MM.1S (cell line): Measurements from ENCODE around the gene BGN.

Experiments
- DNase-seq: peaks from one replicate; pipeline ENCODE4 v3.0.0-alpha.2; 2015
- H2AFZ ChIP-seq: fragments of 300-600 bp; sonication (generic); 2 replicates; pipeline ENCODE4 v1.6.0; 2016; ENCODE audit warnings: antibody characterized with exemption, low read length
- H3F3A ChIP-seq: fragments of 300-600 bp; sonication (generic); 2 replicates; pipeline ENCODE4 v1.6.1; 2016; ENCODE audit warnings: mild to moderate bottlenecking, antibody characterized with exemption, low read length, moderate library complexity, mixed read lengths; ENCODE audit not compliant: insufficient read depth
- H3K27ac ChIP-seq: fragments of 300-600 bp; sonication (generic); 2 replicates; pipeline ENCODE4 v1.5.1; 2016; ENCODE audit warnings: mild to moderate bottlenecking, low read length
- H3K27me3 ChIP-seq: fragments of 300-600 bp; sonication (generic); replicated peaks from 2 replicates; pipeline ENCODE4 v1.6.0; 2016; ENCODE audit warnings: low read length; ENCODE audit not compliant: insufficient read depth
- H3K36me3 ChIP-seq: fragments of 300-600 bp; sonication (generic); replicated peaks from 2 replicates; pipeline ENCODE4 v1.6.1; 2016; ENCODE audit warnings: mild to moderate bottlenecking, low read length, mixed read lengths; ENCODE audit not compliant: insufficient read depth
- H3K4me1 ChIP-seq: fragments of 300-600 bp; sonication (generic); 2 replicates; pipeline ENCODE4 v1.6.1; 2016; ENCODE audit warnings: low read length, mixed read lengths
- H3K4me2 ChIP-seq: fragments of 300-600 bp; sonication (generic); 2 replicates; pipeline ENCODE4 v1.6.0; 2016; ENCODE audit warnings: low read depth, low read length
- H3K4me3 ChIP-seq: fragments of 300-600 bp; sonication (generic); 2 replicates; pipeline ENCODE4 v1.5.1; 2016; ENCODE audit warnings: low read length, mixed read lengths
- H3K79me2 ChIP-seq: fragments of 300-600 bp; sonication (generic); 2 replicates; pipeline ENCODE4 v1.6.1; 2016; ENCODE audit warnings: mixed run types, low read length, mixed read lengths
- H3K9ac ChIP-seq: fragments of 300-600 bp; sonication (generic); 2 replicates; pipeline ENCODE4 v1.6.1; 2016; ENCODE audit warnings: low read length, mixed read lengths
- H3K9me2 ChIP-seq: fragments of 300-600 bp; sonication (generic); replicated peaks from 2 replicates; pipeline ENCODE4 v1.6.1; 2016; ENCODE audit warnings: mild to moderate bottlenecking, low read length, mixed read lengths; ENCODE audit not compliant: insufficient read depth
- H3K9me3 ChIP-seq: fragments of 300-600 bp; sonication (generic); replicated peaks from 2 replicates; pipeline ENCODE4 v1.6.1; 2016; ENCODE audit warnings: mild to moderate bottlenecking, low read length, mixed read lengths; ENCODE audit not compliant: insufficient read depth
- H4K20me1 ChIP-seq: fragments of 300-600 bp; sonication (generic); 2 replicates; pipeline ENCODE4 v1.6.1; 2016; ENCODE audit warnings: mild to moderate bottlenecking, low read length, moderate library complexity, mixed read lengths; ENCODE audit not compliant: insufficient read depth
- EZH2 ChIP-seq: fragments of 300-600 bp; sonication (generic); optimal IDR thresholded peaks from 2 replicates; pipeline ENCODE3; 2017; ENCODE audit warnings: low read depth, mild to moderate bottlenecking, antibody characterized with exemption, low read length, mixed read lengths
- EZH2phosphoT487 ChIP-seq: fragments of 300-600 bp; sonication (generic); IDR thresholded peaks from 2 replicates; pipeline ENCODE4 v1.6.1; 2018; ENCODE audit warnings: antibody characterized with exemption, low read length
- TF ChIP-seq, protein P1 (sequence below): fragments of 300-600 bp; sonication (generic); IDR thresholded peaks from 2 replicates; pipeline ENCODE4 v1.5.1; 2016; ENCODE audit warnings: antibody characterized with exemption, low read length, mixed read lengths

Gene BGN

GRCh38 chrX:153491351-153491914 lies 3.3 kb upstream of the BGN start:
- DNase-seq, result no peak
- Histone ChIP-seq H3K27ac (no peak overlapping the region), H3K9ac (no peak overlapping the region), H2AFZ (no peak overlapping the region), H3K4me2 (no peak overlapping the region), H3F3A (no peaks in the 10 kb centered on the region), H4K20me1 (no peaks in the 10 kb centered on the region), H3K4me3 (no peak overlapping the region), H3K79me2 (no peaks in the 10 kb centered on the region), H3K9me3 (no peaks in the 10 kb centered on the region), H3K27me3 (peaks cover 65% of the 10 kb centered on the region), H3K4me1 (no peaks in the 10 kb centered on the region), H3K9me2 (no peaks in the 10 kb centered on the region), H3K36me3 (no peaks in the 10 kb centered on the region)
- TF ChIP-seq, protein P1, sequence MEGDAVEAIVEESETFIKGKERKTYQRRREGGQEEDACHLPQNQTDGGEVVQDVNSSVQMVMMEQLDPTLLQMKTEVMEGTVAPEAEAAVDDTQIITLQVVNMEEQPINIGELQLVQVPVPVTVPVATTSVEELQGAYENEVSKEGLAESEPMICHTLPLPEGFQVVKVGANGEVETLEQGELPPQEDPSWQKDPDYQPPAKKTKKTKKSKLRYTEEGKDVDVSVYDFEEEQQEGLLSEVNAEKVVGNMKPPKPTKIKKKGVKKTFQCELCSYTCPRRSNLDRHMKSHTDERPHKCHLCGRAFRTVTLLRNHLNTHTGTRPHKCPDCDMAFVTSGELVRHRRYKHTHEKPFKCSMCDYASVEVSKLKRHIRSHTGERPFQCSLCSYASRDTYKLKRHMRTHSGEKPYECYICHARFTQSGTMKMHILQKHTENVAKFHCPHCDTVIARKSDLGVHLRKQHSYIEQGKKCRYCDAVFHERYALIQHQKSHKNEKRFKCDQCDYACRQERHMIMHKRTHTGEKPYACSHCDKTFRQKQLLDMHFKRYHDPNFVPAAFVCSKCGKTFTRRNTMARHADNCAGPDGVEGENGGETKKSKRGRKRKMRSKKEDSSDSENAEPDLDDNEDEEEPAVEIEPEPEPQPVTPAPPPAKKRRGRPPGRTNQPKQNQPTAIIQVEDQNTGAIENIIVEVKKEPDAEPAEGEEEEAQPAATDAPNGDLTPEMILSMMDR, result no peak
- TF ChIP-seq EZH2phosphoT487, result no peak
- no peak for TF ChIP-seq EZH2

DNA sequence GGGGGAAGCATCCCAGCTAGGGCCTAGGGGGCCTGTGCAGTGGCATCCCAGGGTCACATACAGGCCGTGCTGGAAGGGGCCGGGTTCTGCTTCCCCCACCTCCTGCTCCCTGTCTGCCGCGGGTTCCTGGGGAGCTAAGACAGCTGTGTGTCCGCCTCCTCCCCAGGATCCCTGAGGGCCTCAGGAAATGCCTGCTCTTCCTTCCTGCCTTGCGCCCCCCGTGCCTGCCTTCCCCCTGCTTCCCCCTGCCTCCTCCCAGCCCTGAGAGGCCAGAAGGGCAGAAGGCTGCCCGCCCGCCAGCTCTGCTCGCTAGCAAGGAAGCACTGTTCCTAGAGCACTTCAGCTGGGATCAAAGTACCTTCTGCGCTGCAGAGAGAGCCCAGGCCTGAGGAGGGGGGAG lies 2.9 kb upstream of the BGN start:
- Histone ChIP-seq H4K20me1 (no peaks in the 10 kb centered on the region), H3K27ac (no peak overlapping the region), H3K4me1 (no peaks in the 10 kb centered on the region), H3K9me3 (no peaks in the 10 kb centered on the region), H3K36me3 (no peaks in the 10 kb centered on the region), H3K4me3 (no peak overlapping the region), H3K9me2 (no peaks in the 10 kb centered on the region), H3K79me2 (no peaks in the 10 kb centered on the region), H3K27me3 (peaks cover 61% of the 10 kb centered on the region), H3F3A (no peaks in the 10 kb centered on the region), H3K4me2 (no peak overlapping the region), H3K9ac (no peak overlapping the region), H2AFZ (no peak overlapping the region)
- no peak for DNase-seq
- TF ChIP-seq, protein P1, result no peak

- Histone ChIP-seq H4K20me1 (no peaks in the 10 kb centered on the region), H3K9ac (no peak overlapping the region), H3K27me3 (peaks cover 56% of the 10 kb centered on the region), H3K79me2 (no peaks in the 10 kb centered on the region), H3F3A (no peaks in the 10 kb centered on the region), H3K36me3 (no peaks in the 10 kb centered on the region), H3K4me2 (no peak overlapping the region), H3K4me1 (no peaks in the 10 kb centered on the region), H2AFZ (no peak overlapping the region), H3K9me3 (no peaks in the 10 kb centered on the region), H3K9me2 (no peaks in the 10 kb centered on the region), H3K4me3 (no peak overlapping the region), H3K27ac (no peak overlapping the region)
- TF ChIP-seq, protein P1, result no peak
- TF ChIP-seq EZH2phosphoT487 (no peak), EZH2 (no peak)
- DNase-seq, result no peak
Measured at GRCh38 chrX:153492543-153492942, 2.2 kb upstream of the BGN start.
